Stimulated activated CD8-positive, alpha-beta memory T cell treated with anti-CD3 and anti-CD28 coated beads, Interleukin-15, amount 100 ng/mL, for 24 hours (primary cell): ENCODE results near the gene BIRC6.
A peak's percentile ranks its signal among the peaks of the same experiment; 100 is the strongest.
"Not testable (repeated sequence)": the region's sequence is repeated elsewhere in the genome, so short reads cannot be mapped to it uniquely, and the experiment has no call there.

Experiments
- DNase-seq: peaks from one replicate; pipeline ENCODE4 v3.0.0-alpha.2; 2020; ENCODE audit warnings: low read depth

BIRC6 gene, protein sequence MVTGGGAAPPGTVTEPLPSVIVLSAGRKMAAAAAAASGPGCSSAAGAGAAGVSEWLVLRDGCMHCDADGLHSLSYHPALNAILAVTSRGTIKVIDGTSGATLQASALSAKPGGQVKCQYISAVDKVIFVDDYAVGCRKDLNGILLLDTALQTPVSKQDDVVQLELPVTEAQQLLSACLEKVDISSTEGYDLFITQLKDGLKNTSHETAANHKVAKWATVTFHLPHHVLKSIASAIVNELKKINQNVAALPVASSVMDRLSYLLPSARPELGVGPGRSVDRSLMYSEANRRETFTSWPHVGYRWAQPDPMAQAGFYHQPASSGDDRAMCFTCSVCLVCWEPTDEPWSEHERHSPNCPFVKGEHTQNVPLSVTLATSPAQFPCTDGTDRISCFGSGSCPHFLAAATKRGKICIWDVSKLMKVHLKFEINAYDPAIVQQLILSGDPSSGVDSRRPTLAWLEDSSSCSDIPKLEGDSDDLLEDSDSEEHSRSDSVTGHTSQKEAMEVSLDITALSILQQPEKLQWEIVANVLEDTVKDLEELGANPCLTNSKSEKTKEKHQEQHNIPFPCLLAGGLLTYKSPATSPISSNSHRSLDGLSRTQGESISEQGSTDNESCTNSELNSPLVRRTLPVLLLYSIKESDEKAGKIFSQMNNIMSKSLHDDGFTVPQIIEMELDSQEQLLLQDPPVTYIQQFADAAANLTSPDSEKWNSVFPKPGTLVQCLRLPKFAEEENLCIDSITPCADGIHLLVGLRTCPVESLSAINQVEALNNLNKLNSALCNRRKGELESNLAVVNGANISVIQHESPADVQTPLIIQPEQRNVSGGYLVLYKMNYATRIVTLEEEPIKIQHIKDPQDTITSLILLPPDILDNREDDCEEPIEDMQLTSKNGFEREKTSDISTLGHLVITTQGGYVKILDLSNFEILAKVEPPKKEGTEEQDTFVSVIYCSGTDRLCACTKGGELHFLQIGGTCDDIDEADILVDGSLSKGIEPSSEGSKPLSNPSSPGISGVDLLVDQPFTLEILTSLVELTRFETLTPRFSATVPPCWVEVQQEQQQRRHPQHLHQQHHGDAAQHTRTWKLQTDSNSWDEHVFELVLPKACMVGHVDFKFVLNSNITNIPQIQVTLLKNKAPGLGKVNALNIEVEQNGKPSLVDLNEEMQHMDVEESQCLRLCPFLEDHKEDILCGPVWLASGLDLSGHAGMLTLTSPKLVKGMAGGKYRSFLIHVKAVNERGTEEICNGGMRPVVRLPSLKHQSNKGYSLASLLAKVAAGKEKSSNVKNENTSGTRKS (N-terminal part only)

DNA sequence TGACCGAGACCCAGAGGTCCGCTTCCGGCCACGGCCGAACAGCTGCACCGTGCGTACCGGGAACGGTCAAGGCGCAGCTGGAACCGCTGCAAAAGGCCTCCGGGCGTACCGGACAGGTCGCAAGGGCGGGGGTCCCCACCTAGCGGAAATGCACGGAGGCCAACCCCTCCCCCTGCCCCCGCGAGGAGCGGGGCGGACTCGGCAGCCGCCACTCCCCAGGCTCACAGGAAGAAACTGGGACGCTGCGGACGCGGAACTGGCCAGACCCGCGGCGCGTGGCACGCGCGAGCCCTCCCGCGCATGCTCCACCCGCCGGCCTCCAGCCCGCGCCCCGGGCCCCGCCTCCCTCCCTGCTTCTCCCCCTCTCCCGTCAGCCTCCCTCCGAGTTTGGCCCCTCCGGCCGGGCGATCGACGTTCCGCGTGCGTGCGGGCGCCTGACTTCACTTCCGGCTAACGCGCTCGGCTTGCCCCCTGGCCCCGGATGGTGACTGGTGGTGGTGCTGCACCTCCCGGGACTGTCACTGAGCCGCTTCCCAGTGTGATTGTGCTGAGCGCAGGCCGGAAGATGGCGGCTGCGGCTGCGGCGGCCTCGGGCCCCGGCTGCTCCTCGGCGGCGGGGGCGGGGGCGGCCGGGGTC, at the start of gene BIRC6:
Gene BIRC6 (plus strand): TSS at position 343 of the 637 bp plus-strand sequence. CDS start 139 bp downstream, at position 482.
- peak; percentile 90 for DNase-seq

DNA sequence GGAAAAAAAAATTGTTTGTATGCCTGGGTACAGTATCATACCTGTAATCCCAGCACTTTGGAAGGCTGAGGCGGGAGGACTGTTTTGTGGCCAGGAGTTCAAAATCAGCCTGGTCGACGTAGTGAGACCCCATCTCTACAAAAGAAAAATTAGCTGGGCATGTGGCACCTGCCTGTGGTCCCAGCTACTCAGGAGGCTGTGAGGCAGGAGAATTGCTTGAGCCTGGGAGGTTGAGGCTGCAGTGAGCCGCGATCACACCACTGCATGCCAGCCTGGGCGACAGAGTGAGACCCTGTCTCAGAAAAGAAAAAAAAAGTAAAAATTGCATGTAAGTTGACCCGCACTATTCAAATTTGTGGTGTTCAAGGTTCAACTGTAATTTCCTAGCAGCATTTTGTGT, 46.2 kb upstream of the BIRC6 start:
- no peak for DNase-seq

DNA sequence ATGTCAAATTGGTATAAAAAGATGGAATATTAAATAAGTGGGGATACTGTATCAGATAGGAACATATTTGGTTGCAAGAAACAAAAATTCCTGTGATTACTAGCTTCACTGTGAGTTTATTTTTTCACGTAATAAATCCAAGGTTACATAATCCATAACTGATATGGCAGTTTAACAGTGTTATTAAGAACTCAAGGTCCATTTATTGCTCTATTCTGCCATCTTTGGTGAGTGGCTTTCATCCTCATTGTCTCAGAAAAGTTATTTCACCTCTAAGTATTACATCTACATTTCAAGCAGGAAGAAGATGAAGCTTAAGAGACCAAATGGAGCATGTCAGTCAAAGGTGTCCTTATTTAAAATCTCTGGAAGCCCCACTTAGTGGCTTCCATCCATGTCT, 41.9 kb upstream of the BIRC6 start:
- DNase-seq = no peak

DNA sequence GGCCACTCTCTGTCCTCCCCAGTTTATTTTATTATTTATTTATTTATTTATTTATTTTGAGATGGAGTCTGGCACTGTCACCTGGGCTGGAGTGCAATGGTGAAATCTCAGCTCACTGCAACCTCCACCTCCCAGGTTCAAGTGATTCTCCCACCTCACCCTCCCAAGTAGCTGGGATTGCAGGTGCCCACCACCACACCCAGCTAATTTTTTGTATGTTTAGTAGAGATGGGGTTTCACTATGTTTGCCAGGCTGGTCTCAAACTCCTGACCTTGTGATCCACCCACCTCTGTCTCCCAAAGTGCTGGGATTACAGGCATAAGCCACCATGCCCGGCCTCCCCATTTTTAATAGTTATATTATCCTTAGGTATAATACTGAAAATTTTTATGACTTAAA, 28.1 kb upstream of the BIRC6 start:
- not testable (repeated sequence) for DNase-seq

DNA sequence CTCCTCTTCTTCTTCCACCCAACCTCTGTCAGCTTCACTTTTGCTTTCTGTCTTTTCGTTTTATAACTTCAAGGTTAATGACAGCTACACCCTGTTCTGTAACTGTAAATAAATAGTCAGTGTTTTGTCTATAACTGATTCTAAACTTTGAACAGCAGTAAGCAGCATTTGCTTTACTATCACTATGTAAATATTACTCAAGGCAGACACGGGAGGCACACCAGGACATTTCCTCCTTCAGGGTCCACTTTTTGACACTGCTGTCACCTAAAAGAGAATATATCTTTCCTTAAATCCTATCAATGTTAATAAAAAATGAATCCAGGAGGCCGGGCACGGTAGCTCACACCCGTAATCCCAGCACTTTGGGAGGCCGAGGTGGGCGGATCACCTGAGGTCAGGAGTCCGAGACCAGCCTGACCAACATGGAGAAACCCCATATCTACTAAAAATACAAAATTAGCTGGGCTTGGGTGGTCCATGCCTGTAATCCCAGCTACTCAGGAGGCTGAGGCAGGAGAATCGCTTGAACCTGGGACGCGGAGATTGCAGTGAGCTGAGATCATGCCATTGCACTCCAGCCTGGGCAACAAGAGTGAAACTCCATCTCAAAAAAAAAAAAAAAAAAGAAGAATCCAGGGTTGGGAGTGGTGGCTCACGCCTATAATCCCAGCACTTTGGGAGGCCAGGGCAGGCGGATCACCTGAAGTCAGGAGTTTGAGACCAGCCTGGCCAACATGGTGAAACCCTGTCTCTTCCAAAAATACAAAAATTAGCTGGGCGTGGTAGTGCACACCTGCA, 27.4 kb upstream of the BIRC6 start:
- DNase-seq = not testable (repeated sequence)

DNA sequence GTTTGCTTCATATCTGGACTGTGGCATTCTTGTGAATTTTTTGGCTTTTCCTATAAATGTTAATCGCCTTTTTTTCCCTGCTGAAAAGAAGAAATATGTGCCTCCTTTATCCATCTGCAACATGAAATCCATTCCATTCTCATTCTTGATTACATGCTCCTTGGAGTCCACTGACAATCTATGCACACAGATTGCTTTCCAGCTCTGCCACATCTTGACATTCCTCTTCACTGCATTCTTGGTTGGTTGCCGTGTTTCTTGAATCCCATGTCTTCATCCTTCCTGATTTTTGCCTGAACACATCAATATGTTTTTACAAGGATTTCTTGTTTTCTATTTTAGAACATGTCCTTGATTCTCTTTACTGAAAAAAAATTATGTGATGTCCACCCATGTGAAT, 26.7 kb upstream of the BIRC6 start:
- DNase-seq = no peak

DNA sequence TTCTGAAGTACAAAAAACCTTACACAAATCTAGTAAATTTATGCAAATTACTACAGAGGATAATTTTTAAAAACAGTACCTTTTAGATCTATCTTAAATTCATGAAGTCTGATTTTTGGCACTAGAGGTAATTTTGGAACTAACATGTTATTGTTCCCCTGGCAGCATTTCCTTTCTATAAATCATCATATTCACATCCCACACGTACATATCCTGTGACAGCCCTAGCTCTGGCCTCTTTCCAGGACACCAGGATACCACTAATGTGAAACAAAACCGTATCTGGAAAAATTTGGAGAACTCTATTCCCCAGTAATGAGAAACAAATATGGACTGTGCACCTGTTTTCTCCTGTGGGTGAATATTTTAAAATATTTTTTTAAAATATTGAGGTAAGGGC, 14.0 kb upstream of the BIRC6 start:
- DNase-seq = no peak

DNA sequence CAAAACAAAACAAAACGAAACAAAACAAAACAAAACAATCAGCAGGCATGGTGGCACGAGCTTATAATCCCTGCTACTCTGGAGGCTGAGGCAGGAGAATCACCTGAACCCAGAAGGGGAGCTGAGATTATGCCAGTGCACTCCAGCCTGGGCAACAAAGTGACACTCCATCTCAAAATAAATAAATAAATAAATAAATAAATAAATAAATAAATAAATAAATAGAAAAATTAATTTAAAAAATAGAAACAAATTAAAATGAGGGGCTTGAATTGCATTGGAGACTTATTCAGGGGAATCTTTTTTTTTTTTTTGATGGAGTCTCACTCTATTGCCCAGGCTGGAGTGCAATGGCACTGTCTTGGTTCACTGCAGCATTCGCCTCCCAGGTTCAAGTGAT, 6.0 kb upstream of the BIRC6 start:
- DNase-seq = not testable (repeated sequence)

DNA sequence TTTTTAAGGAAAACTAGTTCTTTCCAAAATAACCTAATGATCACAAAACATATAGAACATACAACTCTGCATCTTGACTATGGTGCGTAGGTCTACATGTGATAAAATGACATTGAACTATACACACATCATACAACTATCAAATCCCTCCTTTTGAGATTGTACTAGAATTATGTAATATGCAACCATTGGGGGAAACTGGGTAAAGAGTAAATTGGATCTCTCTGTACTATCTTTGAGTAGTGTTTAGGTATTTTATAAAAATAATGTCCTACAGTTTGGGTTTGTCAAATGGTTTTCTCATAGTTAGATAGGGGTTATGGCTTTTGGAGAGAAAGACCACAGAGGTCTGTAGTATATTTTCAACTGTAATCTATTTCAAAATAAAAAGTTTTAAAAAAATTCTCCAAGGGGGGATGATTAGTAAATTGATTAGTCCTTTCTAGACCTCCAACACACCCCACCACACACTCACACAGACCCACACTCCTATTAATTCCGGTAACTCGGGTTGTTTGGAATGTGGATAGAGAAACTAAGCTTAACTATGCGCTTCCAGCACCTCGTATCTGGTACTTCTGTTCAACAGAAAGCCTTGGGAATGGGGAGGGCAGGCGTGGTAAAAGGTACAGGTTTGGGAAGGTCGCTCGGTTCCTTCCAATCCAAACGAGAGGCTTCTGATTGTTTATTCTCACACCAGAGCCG, 695 bp upstream of the BIRC6 start:
- DNase-seq = no peak

DNA sequence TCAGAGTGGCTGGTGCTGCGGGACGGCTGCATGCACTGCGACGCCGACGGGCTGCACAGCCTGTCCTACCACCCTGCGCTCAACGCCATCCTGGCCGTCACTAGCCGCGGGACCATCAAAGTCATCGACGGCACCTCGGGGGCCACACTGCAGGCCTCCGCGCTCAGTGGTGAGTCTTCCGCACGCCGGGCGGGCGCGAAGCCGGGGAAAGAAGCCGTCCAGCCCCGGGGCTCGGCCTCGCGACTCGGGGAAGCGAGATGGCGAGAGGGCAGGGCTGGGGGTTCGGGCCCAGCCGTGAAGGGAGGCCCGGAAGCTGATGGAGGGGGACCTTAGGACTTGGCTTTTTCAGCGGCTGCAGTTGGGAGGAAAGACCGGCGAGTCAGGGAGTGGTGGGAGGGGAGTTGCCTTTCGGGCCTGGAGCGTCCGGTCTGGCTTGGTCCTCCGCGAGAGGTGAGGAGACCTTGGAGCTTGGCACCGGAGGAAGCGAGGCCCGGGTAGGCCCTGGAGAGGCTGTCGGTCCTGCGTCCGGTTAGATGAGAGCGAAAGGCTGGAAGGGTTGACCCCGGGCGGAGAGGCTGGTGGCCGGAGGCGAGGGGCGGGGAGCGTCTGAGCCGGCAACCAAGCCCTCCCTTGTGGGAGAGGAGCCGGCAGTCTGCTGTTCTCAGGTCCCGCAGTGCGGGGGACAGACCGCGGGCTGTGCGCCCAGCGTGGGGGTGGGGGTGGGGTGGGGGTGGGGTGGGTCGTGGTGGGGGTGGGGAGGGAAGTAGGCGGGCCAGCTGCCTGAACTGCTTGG, 691 bp downstream of the BIRC6 start:
- DNase-seq = peak; percentile 12

DNA sequence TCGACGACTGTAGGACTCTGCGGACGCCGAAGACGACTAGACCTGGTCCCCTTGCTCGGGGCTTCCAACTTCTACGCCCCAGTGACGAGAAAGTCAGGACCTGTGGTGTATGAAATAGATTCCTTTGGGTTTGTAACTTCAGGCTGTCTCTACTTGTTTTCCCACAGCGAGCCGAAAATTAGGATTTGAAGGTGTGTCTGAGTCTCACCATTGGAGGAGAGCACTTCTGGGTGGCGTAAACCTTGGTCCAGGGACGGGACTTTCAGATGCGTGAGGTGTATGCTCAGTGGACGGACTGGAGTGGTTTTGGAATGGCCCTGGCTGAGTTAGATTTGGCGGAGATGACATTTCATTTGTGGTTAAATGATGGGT, 1.3 kb downstream of the BIRC6 start:
- DNase-seq = no peak

DNA sequence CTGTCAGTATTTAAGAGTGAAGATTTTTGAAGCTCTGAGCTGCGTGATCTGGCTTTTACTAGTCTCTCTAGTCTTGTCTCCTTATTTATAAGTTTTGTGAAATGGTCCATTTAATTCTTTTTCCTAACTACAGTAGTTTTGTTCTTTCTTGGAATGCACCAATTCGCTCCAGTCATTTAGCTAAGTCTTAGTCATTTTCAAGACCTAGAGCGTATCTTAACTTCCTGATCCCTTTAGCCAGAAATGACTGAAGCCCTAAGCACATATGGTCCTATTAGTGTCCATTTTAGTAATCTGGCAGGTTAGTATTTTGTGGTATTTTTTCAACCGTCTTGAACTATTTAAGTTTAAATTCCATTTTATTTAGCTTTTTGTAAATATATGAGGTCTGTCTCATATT, 3.6 kb downstream of the BIRC6 start:
- no peak for DNase-seq

DNA sequence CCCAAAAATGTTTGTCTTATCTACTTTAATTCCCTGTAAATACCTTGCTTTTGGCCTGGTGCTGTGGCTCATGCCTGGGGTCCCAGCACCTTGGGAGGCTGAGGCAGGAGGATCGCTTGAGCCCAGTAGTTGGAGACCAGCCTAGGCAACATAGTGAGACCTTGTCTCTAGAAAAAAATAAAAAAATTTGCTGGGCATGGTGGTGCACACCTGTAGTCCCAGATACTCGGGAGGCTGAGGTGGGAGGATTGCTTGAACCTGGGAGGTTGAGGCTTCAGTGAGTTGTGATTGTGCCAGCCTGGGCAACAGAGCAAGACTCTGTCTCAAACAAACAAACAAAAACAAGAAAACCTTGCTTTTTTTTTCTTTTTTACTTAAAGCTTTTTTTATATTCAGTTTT, 6.2 kb downstream of the BIRC6 start:
- DNase-seq = not testable (repeated sequence)

DNA sequence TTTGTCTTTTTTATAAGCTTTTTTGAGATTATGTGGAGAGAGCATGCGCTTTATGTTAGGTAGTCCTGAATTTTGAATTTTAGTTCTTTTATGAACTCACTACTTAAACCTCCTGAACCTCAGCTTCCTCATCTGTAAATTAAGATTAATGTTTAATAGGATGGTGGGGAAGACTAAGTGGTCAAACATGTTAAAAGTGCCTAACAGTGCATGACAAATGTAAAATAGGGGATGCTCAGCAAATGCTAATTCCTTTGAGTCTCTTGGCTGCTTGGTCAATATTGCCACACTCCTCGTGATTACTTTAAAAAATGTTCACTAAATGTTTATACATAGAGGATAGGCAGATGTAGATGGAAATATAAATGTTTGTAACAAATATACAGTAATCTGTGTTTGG, 6.8 kb downstream of the BIRC6 start:
- no peak for DNase-seq

DNA sequence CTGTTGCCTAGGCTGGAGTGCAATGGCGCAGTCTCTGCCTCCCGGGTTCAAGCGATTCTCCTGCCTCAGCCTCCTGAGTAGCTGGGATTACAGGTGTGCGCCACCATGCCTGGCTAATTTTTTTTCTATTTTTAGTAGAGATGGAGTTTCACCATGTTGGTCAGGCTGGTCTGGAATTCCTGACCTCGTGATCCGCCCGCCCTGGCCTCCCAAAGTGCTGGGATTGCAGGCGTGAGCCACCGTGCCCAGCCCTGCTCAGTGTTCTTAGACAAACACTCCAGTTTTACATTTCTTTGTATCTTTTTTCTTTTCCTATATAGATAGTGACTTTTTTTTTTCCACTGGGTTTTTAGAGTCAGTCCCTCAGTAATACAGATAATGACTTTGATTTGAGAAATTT, 7.5 kb downstream of the BIRC6 start:
- DNase-seq = not testable (repeated sequence)

DNA sequence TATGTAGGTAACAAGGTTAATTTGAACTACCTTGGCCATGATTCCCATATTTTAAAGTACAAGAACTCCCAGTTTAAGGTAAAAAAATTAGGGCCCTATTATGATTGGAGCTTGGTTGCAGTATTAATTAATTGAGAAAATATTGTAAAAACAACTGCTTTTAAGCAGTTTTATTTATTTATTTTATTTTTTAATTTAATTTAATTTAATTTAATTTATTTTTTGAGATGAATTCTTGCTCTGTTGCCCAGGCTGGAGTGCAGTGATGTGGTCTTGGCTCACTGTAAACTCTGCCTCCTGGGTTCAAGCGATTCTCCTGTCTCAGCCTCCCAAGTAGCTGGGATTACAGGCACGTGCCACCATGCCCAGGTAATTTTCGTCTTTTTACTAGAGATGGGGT, 8.9 kb downstream of the BIRC6 start:
- not testable (repeated sequence) for DNase-seq

DNA sequence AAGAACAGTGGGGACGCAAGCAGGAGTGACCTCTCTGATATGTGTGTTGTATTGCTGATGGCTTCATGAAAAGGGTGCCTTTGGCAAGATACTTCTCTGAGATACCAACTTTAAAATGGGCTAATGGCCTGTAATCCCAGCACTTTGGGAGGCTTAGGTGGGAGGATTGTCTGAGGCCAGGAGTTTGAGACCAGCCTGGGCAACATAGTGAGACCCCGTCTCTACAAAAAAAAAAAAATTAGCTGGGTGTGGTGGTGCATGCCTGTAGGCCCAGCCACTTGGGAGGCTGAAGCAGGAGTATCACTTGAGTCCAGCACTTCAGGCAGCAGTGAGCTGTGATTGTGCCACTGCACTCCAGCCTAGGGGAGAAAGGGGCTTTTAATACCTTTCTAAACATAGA, 9.8 kb downstream of the BIRC6 start:
- no peak for DNase-seq

DNA sequence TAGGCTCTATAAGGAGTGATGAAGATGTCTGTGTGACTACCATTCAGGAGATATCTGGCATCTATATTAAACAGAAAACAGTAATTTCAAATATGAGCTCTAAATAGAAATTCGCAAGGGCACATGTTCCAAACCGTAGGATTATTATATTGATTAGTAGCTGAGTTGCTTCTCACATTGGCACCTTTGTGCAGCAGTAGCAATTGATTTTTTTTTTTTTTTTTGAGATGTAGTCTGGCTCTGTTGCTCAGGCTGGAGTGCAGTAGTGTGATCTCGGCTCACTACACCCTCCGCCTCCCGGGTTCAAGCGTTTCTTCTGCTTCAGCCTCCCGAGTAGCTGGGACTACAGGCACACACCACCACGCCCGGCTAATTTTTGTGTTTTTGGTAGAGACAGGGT, 12.4 kb downstream of the BIRC6 start:
- DNase-seq = no peak

DNA sequence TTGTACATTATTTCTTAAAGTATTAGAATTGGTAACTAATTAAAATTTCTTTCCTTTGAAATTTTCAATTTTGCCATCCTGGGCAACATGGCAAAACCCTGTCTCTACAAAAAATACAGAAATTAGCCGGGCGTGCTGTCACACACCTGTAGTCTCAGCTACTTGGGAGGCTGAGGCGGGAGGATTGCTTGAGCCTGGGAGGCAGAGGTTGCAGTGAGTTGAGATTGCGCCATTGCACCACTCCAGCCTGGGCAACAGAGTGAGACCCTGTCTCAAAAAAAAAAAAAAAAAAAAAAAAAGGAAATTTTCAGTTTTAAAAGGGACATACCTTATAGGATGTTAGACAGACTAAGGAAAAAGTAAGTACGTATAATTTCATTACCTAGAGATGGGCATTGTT, 14.1 kb downstream of the BIRC6 start:
- DNase-seq = not testable (repeated sequence)
